Hepatocyte (in vitro differentiated cells): ENCODE data around the gene DPF3.

Experiments
- EZH2 ChIP-seq: fragments of 200-600 bp; sonication (generic); IDR thresholded peaks from 2 replicates; pipeline ENCODE4 v1.6.1; 2016; ENCODE audit warnings: antibody characterized with exemption, mild to moderate bottlenecking, borderline replicate concordance
- EZH2phosphoT487 ChIP-seq: fragments of 200-600 bp; sonication (generic); IDR thresholded peaks from one replicate; pipeline ENCODE4 v1.6.1; 2018; ENCODE audit warnings: antibody characterized with exemption, mild to moderate bottlenecking, low read depth, moderate library complexity; ENCODE audit not compliant: unreplicated experiment, severe bottlenecking
- TF ChIP-seq, protein P1 (sequence below): fragments of 200-600 bp; sonication (generic); IDR thresholded peaks from 2 replicates; pipeline ENCODE4 v1.5.1; 2016; ENCODE audit warnings: antibody characterized with exemption, mild to moderate bottlenecking; ENCODE audit not compliant: poor library complexity

DNA sequence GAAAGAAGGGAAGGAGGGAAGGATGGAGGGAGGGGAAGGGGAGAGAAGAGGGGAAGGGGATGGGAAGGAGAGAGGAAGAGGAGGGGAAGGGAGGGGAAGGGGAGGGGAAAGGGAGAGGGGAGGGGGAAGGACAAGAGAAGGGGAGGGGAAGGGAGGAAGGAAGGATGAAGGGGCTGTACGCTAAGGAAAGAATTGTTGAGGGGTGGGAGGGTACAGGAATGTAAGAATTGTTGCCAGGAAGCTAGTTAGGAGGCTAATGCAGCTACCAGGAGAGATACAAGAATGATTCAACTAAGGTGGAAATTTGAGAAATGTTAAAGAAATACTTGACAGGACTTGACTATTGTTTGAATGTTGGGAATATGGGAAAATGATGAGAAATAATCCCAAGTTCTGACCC lies 261.2 kb downstream of the DPF3 start:
- TF ChIP-seq, protein P1, sequence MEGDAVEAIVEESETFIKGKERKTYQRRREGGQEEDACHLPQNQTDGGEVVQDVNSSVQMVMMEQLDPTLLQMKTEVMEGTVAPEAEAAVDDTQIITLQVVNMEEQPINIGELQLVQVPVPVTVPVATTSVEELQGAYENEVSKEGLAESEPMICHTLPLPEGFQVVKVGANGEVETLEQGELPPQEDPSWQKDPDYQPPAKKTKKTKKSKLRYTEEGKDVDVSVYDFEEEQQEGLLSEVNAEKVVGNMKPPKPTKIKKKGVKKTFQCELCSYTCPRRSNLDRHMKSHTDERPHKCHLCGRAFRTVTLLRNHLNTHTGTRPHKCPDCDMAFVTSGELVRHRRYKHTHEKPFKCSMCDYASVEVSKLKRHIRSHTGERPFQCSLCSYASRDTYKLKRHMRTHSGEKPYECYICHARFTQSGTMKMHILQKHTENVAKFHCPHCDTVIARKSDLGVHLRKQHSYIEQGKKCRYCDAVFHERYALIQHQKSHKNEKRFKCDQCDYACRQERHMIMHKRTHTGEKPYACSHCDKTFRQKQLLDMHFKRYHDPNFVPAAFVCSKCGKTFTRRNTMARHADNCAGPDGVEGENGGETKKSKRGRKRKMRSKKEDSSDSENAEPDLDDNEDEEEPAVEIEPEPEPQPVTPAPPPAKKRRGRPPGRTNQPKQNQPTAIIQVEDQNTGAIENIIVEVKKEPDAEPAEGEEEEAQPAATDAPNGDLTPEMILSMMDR, result no peak
- TF ChIP-seq EZH2phosphoT487 (no peak), EZH2 (no peak)
